Keratinocyte (primary cell): ENCODE measurements around the gene HCK.

ENCODE experiments used
- CTCF ChIP-seq, 3 experiments: IDR thresholded peaks in 1 of 3; conservative IDR thresholded peaks in 1 of 3; optimal IDR thresholded peaks in 1 of 3; 2 replicates in 2 of 3; 3 replicates in 1 of 3; pipeline versions ENCODE3 to v1.5.1; 2011; ENCODE audit warnings: low read length in 3 of 3, mild to moderate bottlenecking in 3 of 3, moderate library complexity in 2 of 3, control low read depth in 1 of 3, inconsistent platforms in 1 of 3; ENCODE audit not compliant: insufficient read depth in 2 of 3; ENCODE audit errors: extremely low read depth in 1 of 3
- EZH2 ChIP-seq: IDR thresholded peaks from one replicate; pipeline ENCODE4 v1.6.1; 2012; ENCODE audit warnings: inconsistent platforms, mild to moderate bottlenecking, low read length, moderate library complexity

- TF ChIP-seq EZH2 (no peak), CTCF (optimal IDR thresholded peaks at IDR 0.05 in 1 of 3, IDR thresholded peaks at IDR 0.05 in 1 of 3, conservative IDR thresholded peaks at IDR 0.05 in 1 of 3; ENCODE audit: extremely low read depth in 1 of 3, insufficient read depth in 2 of 3, low read length in 3 of 3) (no peak)
Observed at GRCh38 chr20:32072168-32072750, 20.2 kb downstream of the HCK start.
